Measurements from ENCODE around the gene RRP1.

DNA sequence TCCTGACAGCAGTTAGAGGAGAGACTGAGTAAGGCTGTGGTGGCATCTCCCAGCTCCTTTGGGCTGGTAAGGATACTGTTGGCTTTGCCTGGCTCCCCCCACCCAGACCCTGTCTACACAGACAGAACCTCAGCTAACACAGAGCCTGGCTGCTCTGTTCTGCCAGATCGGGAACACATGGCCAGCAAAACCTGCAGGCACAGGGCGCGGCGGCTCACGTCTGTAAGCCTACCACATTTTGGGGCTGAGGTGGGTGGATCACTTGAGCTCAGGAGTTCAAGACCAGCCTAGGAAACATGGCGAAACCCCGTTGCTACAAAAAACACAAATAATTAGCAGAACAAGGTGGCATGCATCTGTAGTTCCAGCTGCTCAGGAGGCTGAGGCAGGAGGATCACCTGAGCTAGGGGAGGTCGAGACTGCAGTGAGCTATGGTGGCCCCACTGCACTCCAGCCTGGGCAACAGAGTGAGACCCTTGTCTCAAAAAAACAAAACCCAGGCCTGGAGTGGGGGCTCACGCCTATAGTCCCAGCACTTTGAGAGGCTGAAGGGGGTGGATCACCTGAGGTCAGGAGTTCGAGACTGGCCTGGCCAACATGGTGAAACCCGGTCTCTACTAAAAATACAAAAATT, 19.9 kb upstream of the RRP1 start:
- TF ChIP-seq, protein P1, sequence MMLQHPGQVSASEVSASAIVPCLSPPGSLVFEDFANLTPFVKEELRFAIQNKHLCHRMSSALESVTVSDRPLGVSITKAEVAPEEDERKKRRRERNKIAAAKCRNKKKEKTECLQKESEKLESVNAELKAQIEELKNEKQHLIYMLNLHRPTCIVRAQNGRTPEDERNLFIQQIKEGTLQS (IDR thresholded peaks at IDR 0.05), result no peak
- no peak for TF ChIP-seq POLR2A (IDR thresholded peaks at IDR 0.05; ENCODE audit: borderline replicate concordance, extremely low read depth, insufficient read depth, insufficient read length)
